ENCODE results near the gene TMOD1. TPM values are rescaled to one million over a fixed set of nuclear protein-coding genes. Genes with fewer than 3 reads are reported as not detected.

TMOD1 gene
- total and polyA plus RNA-seq, 9 of the 15 experiments (the other 6 are each of a cell fraction or from before 2014, with no cell fraction given) = 7.1 to 41.2 (median 14.2) TPM

DNA sequence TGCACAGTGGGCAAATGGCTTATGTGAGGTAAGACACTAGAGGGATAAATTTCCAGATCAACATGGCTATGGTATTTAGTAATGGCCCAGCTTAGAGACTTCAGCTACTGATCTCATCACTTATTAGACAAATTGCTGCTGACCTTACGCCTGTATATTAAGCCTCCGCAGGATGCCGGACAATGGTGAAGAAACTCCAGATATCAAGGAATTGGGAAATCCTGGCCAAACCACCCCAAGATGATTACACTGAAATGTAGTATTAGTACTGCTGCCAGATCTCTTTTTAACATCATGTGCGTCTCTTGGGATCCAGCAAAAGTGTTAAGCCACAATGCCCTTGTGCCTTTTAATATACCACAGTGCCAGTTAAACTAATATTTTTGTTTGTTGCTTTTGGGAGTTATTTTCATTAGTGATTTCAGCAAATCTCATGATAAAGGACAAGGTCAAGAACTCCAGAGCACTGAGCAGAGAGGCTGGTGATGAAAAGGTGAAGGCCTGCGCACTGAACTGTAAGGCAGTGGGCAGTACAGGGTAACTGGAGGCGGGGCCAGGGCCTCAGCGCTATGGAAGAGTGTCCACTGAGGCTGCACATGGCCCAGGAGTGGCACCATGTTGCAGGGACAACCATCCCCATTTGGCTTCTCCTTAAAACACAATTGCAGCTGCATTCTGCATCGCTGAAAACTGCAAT is 99.2 kb downstream of the TMOD1 start:
- ATAC-seq = no peak
- Histone ChIP-seq H3K79me2 (ENCODE audit: control insufficient read depth, insufficient read depth, low read length) (no peaks in the 10 kb centered on the region), H3K36me3 (ENCODE audit: control insufficient read depth, insufficient read depth, low read length) (peaks cover 80% of the 10 kb centered on the region), H3K4me1 (replicated peaks in 1 of 2; ENCODE audit: control insufficient read depth in 2 of 2, insufficient read depth in 2 of 2, low read length in 2 of 2) (peaks cover 0 to 6% of the 10 kb centered on the region in 2 experiments; a peak in 3 of 5 replicates), H3K9me1 (ENCODE audit: control insufficient read depth, insufficient read depth, low read length) (peaks cover 3% of the 10 kb centered on the region), H4K20me1 (replicated peaks; ENCODE audit: control insufficient read depth, insufficient read depth, low read length) (no peaks in the 10 kb centered on the region), H2AFZ (ENCODE audit: low read depth, low read length) (no peak overlapping the region), H3K4me2 (ENCODE audit: insufficient read depth, low read length) (no peak overlapping the region), H3K27ac (ENCODE audit: extremely low read depth, low read depth, low read length) (no peak overlapping the region), H3K27me3 (ENCODE audit: control insufficient read depth in 2 of 2, insufficient read depth in 2 of 2, low read length in 2 of 2) (no peaks in the 10 kb centered on the region), H3K9ac (ENCODE audit: insufficient read depth in 1 of 2, low read depth in 2 of 2, low read length in 2 of 2) (no peak overlapping the region), H3K9me3 (replicated peaks; ENCODE audit: control insufficient read depth, insufficient read depth, low read depth, low read length) (no peaks in the 10 kb centered on the region), H3K4me3 (no peak overlapping the region)
- FAIRE-seq = no peak
- no peak for DNase-seq (ENCODE audit: extremely low read depth in 1 of 4, low spot score in 3 of 4)
- WGBS (ENCODE audit: insufficient coverage, low coverage, missing lambda C conversion rate) = 88% methylated on average over 8 of the region's 8 CpGs
- ChIA-PET CTCF (ENCODE audit: low intra/inter-chr PET ratio) (no interaction called here), POLR2A (interaction anchor here (1.0 to 1.5 kb wide), 3 partner anchors 9 to 137 kb away, joined by 3 to 5 read pairs (median 4); no protein-coding TSS in a partner anchor)
- BruUV-seq (replicated peaks) = TSS peak; percentile 29
- in situ Hi-C loops (cut with MboI) = loop anchor here (5.0 to 10.0 kb wide), 2 partner anchors 133 to 746 kb away; partner anchors contain the start of gene ZNF782
- intact Hi-C loops (cut with micrococcal nuclease) = no loop called here
- TF ChIP-seq, protein P1, sequence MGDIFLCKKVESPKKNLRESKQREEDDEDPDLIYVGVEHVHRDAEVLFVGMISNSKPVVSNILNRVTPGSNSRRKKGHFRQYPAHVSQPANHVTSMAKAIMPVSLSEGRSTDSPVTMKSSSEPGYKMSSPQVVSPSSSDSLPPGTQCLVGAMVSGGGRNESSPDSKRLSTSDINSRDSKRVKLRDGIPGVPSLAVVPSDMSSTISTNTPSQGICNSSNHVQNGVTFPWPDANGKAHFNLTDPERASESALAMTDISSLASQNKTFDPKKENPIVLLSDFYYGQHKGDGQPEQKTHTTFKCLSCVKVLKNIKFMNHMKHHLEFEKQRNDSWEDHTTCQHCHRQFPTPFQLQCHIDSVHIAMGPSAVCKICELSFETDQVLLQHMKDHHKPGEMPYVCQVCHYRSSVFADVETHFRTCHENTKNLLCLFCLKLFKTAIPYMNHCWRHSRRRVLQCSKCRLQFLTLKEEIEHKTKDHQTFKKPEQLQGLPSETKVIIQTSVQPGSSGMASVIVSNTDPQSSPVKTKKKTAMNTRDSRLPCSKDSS (IDR thresholded peaks at IDR 0.05; ENCODE audit: low read depth, partially characterized antibody) = no peak

Measured in K562 (cell line).